AG04449 (cell line): ENCODE data around the gene SHH.

ENCODE experiments used
- CTCF ChIA-PET: fragments of 350-600 bp; formaldehyde crosslinking; extraction: SDS; loops from one replicate; lab custom pipeline; 2021; ENCODE audit warnings: antibody characterized with exemption; lab: Yijun Ruan, JAX
- POLR2A ChIA-PET: fragments of 400-600, 350-600 bp; formaldehyde crosslinking; extraction: SDS; loops from one replicate; lab custom pipeline; 2020; ENCODE audit warnings: antibody characterized with exemption, inconsistent platforms; lab: Yijun Ruan, JAX
- DNase-seq: peaks from one replicate; pipeline ENCODE4 v3.0.0-alpha.2; 2010; ENCODE audit warnings: low read depth, low spot score
- H3K4me3 ChIP-seq: 2 replicates; pipeline ENCODE4 v1.5.1; 2011; ENCODE audit warnings: low read depth, mild to moderate bottlenecking, control low read depth, low read length
- CTCF ChIP-seq: IDR thresholded peaks from one replicate; pipeline ENCODE4 v1.5.1; 2011; ENCODE audit warnings: mild to moderate bottlenecking, moderate library complexity, low read length, control low read depth, inconsistent platforms; ENCODE audit not compliant: insufficient read depth; ENCODE audit errors: missing control alignments

Gene SHH

GRCh38 chr7:155816192-155816508, 3.9 kb upstream of the SHH start:
- ChIA-PET CTCF (interaction anchor here (0.8 to 1.7 kb wide), 3 partner anchors 9 to 1000 kb away, joined by 3 to 4 read pairs (median 4); no protein-coding TSS in a partner anchor), POLR2A (no interaction called here)
- H3K4me3 ChIP-seq, result no peak overlapping the region
- DNase-seq, result no peak
- no peak for TF ChIP-seq CTCF

DNA sequence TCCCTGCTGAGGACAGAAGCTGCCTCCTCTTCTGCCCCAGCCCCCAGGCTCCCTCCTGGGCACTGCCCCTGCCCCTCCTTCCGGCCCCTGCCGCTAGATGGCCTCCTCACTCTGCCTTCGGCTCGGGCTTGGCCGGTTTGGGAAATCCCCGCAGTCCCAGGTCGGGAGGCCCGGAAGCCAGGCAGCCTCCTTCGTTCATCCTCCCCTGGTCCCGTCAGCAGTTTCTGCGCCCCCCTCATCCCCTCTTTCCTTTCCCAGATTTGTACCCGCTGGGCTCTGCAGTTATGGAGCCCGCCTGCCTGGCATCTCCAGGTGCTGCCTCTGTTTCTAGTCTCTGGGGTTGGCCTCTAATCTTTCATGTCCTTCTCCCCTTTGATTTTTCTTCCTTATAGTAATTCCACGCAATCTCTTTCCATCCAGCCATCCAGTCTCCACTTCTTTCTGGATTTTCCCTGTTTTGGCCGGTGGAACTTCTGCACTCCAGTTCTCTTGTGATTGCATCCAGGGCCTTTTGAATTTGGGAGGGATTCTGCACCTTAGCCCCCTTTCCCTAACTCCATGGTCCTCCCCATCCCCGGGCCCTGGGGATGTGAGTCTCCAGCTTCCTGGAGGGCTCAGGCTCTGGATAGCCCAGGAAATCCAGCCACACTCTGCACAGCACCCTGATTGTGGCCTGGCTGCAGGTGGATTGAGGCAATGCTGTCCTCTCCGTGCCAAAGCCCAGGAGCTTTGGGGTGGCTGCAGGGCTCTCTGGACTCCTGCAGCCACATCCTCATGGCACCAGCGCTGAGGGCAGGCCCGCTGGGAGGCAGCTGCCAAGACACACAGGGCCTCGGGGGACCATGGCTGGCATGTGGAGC, 3.3 kb upstream of the SHH start:
- no peak overlapping the region for H3K4me3 ChIP-seq
- ChIA-PET POLR2A (no interaction called here), CTCF (interaction anchor here (0.9 to 2.1 kb wide), 3 partner anchors 12 to 1010 kb away, joined by 3 to 8 read pairs (median 4); no protein-coding TSS in a partner anchor)
- DNase-seq, result no peak
- TF ChIP-seq CTCF, result peak; percentile 79

- TF ChIP-seq CTCF, result no peak
- CTCF ChIA-PET, result interaction anchor here (0.9 to 2.1 kb wide), 5 partner anchors 9 to 1011 kb away, joined by 3 to 8 read pairs (median 4); no protein-coding TSS in a partner anchor
- POLR2A ChIA-PET, result no interaction called here
Measured at GRCh38 chr7:155814316-155815276, 2.3 kb upstream of the SHH start.

GRCh38 chr7:155813546-155814315, 1.5 kb upstream of the SHH start:
- no peak for DNase-seq
- CTCF ChIA-PET, result interaction anchor here (1.1 to 2.1 kb wide), 3 partner anchors 8 to 1005 kb away, joined by 4 to 8 read pairs (median 4); no protein-coding TSS in a partner anchor
- no peak overlapping the region for H3K4me3 ChIP-seq
- POLR2A ChIA-PET, result no interaction called here
- no peak for TF ChIP-seq CTCF

More at GRCh38 chr7:155814316-155815276, 2.3 kb upstream of the SHH start:
- no peak overlapping the region for H3K4me3 ChIP-seq
- no peak for DNase-seq

DNA sequence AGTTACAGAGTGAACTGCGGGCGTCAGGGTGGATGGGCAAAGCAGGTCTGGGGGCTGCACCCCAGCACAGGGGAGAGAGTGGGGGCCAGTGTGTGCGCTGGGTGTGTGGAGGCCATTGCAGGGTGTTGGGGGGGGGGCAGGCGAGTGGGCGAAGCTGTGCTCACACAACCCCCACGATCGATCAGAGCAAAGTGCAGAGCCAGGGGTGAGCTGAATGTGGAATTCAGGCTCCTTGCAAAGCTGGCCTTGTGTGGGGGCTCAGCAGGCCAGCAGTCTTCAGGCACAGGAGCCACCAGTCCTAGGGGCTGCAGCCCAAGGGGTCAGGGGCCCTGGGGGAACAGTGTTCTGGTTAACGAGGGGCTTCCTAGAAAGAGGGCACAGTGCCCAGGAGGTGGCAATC, 862 bp upstream of the SHH start:
- no peak overlapping the region for H3K4me3 ChIP-seq
- ChIA-PET CTCF (interaction anchor here (0.9 to 2.1 kb wide), 3 partner anchors 1003 to 1006 kb away, joined by 3 to 8 read pairs (median 4); no protein-coding TSS in a partner anchor), POLR2A (no interaction called here)
- no peak for DNase-seq
- no peak for TF ChIP-seq CTCF
